A673 (cell line): ENCODE measurements around the gene ORAI3.

ENCODE experiments used
- EZH2 ChIP-seq: fragments of 200-600 bp; sonication (generic); IDR thresholded peaks from 2 replicates; pipeline ENCODE4 v1.6.1; 2017; ENCODE audit warnings: borderline replicate concordance, low read depth, mild to moderate bottlenecking, mixed read lengths, antibody characterized with exemption, low read length; ENCODE audit not compliant: poor library complexity, severe bottlenecking
- TF ChIP-seq, protein P1 (sequence below): fragments of 300-800, 200-600 bp; sonication (generic); conservative IDR thresholded peaks from 2 replicates; pipeline ENCODE4 v1.5.1; 2017; ENCODE audit warnings: low read depth, mild to moderate bottlenecking, antibody characterized with exemption, low read length, moderate library complexity, mixed read lengths

GRCh38 chr16:30992276-30992780 lies 43.5 kb downstream of the ORAI3 start:
- TF ChIP-seq, protein P1, sequence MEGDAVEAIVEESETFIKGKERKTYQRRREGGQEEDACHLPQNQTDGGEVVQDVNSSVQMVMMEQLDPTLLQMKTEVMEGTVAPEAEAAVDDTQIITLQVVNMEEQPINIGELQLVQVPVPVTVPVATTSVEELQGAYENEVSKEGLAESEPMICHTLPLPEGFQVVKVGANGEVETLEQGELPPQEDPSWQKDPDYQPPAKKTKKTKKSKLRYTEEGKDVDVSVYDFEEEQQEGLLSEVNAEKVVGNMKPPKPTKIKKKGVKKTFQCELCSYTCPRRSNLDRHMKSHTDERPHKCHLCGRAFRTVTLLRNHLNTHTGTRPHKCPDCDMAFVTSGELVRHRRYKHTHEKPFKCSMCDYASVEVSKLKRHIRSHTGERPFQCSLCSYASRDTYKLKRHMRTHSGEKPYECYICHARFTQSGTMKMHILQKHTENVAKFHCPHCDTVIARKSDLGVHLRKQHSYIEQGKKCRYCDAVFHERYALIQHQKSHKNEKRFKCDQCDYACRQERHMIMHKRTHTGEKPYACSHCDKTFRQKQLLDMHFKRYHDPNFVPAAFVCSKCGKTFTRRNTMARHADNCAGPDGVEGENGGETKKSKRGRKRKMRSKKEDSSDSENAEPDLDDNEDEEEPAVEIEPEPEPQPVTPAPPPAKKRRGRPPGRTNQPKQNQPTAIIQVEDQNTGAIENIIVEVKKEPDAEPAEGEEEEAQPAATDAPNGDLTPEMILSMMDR: no peak
- no peak for TF ChIP-seq EZH2
